Muscle layer of duodenum (tissue), 2 donors: ENCODE data around the gene PHETA2.
"Not testable (repeated sequence)": the region's sequence is repeated elsewhere in the genome, so short reads cannot be mapped to it uniquely, and the experiment has no call there.

Source experiments
- H3K27ac ChIP-seq: one replicate; pipeline ENCODE4 v1.7.0; 2013; ENCODE audit warnings: mild to moderate bottlenecking, low read length
- H3K27me3 ChIP-seq: one replicate; pipeline ENCODE4 v1.7.0; 2013; ENCODE audit warnings: low read depth, mild to moderate bottlenecking, control low read depth, low read length
- H3K36me3 ChIP-seq, 2 donors: one replicate each; pipeline ENCODE4 v1.7.0; 2013; ENCODE audit warnings: low read length in 2 of 2, control low read depth in 1 of 2, mild to moderate bottlenecking in 1 of 2; ENCODE audit not compliant: insufficient read depth in 2 of 2, control insufficient read depth in 1 of 2
- H3K4me1 ChIP-seq, 2 donors: one replicate each; pipeline ENCODE4 v1.7.0; 2013; ENCODE audit warnings: low read length in 2 of 2, mild to moderate bottlenecking in 2 of 2, control low read depth in 1 of 2, moderate library complexity in 1 of 2; ENCODE audit not compliant: insufficient read depth in 2 of 2, control insufficient read depth in 1 of 2
- H3K4me3 ChIP-seq, 2 donors: one replicate each; pipeline ENCODE4 v1.7.0; 2013; ENCODE audit warnings: low read length in 2 of 2, low read depth in 1 of 2, mild to moderate bottlenecking in 1 of 2
- H3K9me3 ChIP-seq, 2 donors: one replicate each; pipeline ENCODE4 v1.7.0; 2013; ENCODE audit warnings: low read length in 2 of 2, control low read depth in 1 of 2, mild to moderate bottlenecking in 1 of 2; ENCODE audit not compliant: control insufficient read depth in 1 of 2
- donor health status: healthy.

The PHETA2 gene

DNA sequence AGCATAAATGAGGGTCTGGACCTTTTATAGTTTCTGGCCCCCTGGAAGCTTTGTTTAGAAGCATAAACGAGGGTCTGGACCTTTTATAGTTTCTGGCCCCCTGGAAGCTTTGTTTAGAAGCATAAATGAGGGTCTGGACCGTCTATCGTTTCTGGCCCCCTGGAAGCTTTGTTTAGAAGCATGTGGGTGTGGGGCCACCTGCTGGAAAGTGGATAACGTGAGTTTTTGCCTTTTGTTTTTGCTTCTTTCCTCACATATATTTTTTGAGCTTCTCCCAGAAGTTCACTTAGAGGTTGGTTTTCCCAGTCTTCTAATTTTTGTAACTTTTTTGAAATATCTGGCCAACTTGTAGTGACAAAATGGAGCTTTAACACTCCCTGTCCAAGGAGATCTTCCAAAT, 38.7 kb downstream of the PHETA2 start:
- H3K27me3 ChIP-seq, H3K4me1 ChIP-seq, H3K4me3 ChIP-seq, H3K36me3 ChIP-seq, H3K27ac ChIP-seq: not testable (repeated sequence)
- H3K9me3 ChIP-seq: peaks cover 10 to 11% of the 10 kb centered on the region in 2 donors

DNA sequence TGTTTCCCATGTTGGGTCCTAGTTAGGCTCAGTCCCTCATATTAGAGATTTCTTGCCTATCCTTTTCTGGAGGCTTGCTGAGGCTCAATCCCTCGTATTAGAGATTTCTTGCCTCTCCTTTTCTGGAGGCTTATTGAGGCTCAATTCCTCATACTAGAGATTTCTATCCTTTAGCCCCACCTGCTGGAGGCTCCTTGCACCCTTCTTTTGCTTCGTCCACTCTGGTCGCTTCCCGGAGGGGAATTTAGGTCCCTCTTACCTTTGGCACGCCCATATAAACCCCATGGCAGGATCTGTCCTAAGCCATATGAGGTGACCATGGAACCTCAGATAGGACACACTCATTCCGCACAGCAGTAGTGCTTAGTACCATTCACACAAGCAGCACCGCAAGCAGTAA, 40.7 kb downstream of the PHETA2 start:
- Histone ChIP-seq H3K27ac (no peak overlapping the region), H3K27me3 (no peaks in the 10 kb centered on the region)

DNA sequence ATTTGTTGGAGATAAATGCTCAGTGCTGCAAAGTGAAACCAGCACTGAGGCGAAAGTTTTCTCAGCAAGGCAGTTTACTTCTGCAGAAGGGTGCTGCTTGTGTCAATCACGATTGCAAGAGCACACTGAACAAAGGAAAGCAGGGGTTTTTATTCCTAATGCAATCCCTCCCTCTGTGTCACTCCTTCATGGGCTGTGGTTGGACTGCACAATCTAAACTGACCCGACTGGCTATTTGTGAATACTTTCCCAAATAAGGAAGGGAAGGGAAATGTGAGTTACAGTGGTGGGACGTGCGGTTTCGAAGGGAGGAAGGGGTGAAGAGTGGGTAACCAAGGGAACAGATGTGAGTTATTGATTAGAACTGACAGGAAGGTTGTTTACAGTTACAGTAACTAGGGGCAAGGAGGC, 41.4 kb downstream of the PHETA2 start:
- H3K27ac ChIP-seq, H3K4me1 ChIP-seq, H3K27me3 ChIP-seq, H3K36me3 ChIP-seq, H3K4me3 ChIP-seq: not testable (repeated sequence)
- H3K9me3 ChIP-seq: peaks cover 10 to 11% of the 10 kb centered on the region in 2 donors

More for the DNA sequence above, 40.7 kb downstream of the PHETA2 start:
- Histone ChIP-seq H3K36me3 (peaks cover 4 to 7% of the 10 kb centered on the region in 2 donors), H3K9me3 (peaks cover 10 to 11% of the 10 kb centered on the region in 2 donors), H3K4me1 (no peaks in the 10 kb centered on the region), H3K4me3 (no peak overlapping the region)

- Histone ChIP-seq H3K4me3 (no peak overlapping the region), H3K27ac (no peak overlapping the region), H3K27me3 (no peaks in the 10 kb centered on the region)
Measured at GRCh38 chr22:42116848-42117424, 42.9 kb downstream of the PHETA2 start.

DNA sequence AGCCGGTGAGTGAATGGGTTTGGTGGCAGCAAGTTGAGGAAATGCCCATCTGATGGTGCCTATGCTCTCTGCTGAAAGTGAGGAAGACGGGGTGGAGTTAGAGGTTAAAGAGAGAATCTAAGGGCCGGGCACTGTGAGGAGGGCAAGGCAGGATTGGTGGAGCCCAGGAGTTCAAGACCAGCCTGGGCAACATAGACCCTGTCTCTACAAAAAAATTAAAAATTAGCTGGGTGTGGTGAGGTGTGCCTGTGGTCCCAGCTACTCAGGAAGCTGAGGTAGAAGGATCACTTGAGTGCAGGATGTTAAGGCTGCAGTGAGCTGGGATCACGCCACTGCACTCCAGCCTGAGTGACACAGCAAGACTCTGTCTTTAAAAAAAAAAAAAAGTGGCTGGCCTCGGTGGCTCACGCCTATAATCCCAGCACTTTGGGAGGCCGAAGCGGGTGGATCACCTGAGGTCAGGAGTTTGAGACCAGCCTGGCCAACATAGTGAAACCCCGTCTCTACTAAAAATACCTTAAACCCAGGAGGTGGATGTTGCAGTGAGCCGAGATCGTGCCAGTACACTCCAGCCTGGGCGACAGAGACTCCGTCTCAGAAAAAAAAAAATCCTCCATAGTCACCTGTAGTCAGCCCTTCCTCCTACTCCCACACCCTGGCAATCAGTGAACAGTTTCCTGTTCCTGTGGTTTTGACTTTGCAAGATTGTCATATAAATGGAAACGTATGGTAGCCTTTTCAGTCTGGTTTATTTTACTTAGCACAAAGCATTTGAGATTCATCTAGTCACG, 46.4 kb downstream of the PHETA2 start:
- not testable (repeated sequence) for H3K4me3 ChIP-seq, H3K9me3 ChIP-seq, H3K4me1 ChIP-seq, H3K27me3 ChIP-seq, H3K36me3 ChIP-seq, H3K27ac ChIP-seq

More at GRCh38 chr22:42116848-42117424, 42.9 kb downstream of the PHETA2 start:
- H3K9me3 ChIP-seq: peaks cover 10 to 11% of the 10 kb centered on the region in 2 donors
- H3K36me3 ChIP-seq: peaks cover 4 to 7% of the 10 kb centered on the region in 2 donors
- H3K4me1 ChIP-seq: no peaks in the 10 kb centered on the region

GRCh38 chr22:42123529-42123928, 49.5 kb downstream of the PHETA2 start:
- not testable (repeated sequence) for H3K27me3 ChIP-seq, H3K4me3 ChIP-seq, H3K4me1 ChIP-seq, H3K27ac ChIP-seq, H3K9me3 ChIP-seq, H3K36me3 ChIP-seq

GRCh38 chr22:42127606-42128005, 53.6 kb downstream of the PHETA2 start:
- H3K36me3 ChIP-seq: no peaks in the 10 kb centered on the region
- H3K9me3 ChIP-seq: peaks cover 0 to 4% of the 10 kb centered on the region in 2 donors
- H3K4me3 ChIP-seq: no peak overlapping the region
- H3K4me1 ChIP-seq: no peaks in the 10 kb centered on the region
- no peak overlapping the region for H3K27ac ChIP-seq
- H3K27me3 ChIP-seq: no peaks in the 10 kb centered on the region

DNA sequence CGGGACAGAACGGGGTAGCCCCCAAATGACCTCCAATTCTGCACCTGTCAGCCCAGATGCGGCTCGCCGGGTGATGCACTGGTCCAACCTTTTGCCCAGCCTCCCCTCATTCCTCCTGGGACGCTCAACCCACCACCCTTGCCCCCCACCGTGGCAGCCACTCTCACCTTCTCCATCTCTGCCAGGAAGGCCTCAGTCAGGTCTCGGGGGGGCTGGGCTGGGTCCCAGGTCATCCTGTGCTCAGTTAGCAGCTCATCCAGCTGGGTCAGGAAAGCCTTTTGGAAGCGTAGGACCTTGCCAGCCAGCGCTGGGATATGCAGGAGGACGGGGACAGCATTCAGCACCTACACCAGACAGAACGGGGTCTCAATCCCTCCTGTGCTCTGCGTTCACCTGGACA, 54.0 kb downstream of the PHETA2 start:
- H3K9me3 ChIP-seq, H3K4me3 ChIP-seq, H3K4me1 ChIP-seq, H3K27me3 ChIP-seq, H3K27ac ChIP-seq, H3K36me3 ChIP-seq: not testable (repeated sequence)
